A673 (cell line): ENCODE results near the gene MRPS22. TPM values are rescaled to one million over a fixed set of nuclear protein-coding genes. Genes with fewer than 3 reads are reported as not detected.
"Not testable (repeated sequence)": the region's sequence is repeated elsewhere in the genome, so short reads cannot be mapped to it uniquely, and the experiment has no call there.

Experiments
- BruUV-seq: library from RNA; stranded (reverse); fragments of 400-500 nt; replicated peaks from 2 replicates; lab custom pipeline; 2021; lab: Mats Ljungman, UMichigan
- CTCF ChIA-PET: fragments of 300-600 bp; sonication (Branson Sonifier 250); formaldehyde crosslinking; loops from one replicate; lab custom pipeline; 2022; ENCODE audit warnings: antibody characterized with exemption; lab: Charles Lee
- POLR2A ChIA-PET: fragments of 300-600 bp; sonication (Branson Sonifier 250); formaldehyde crosslinking; loops from one replicate; lab custom pipeline; 2022; ENCODE audit warnings: antibody characterized with exemption; ENCODE audit not compliant: low non-redundant PET; lab: Charles Lee
- DNase-seq: peaks from one replicate; pipeline ENCODE4 v3.0.0-alpha.2; 2015; ENCODE audit warnings: low spot score
- H3K27ac ChIP-seq: fragments of 200-600 bp; sonication (generic); 2 replicates; pipeline ENCODE4 v1.5.1; 2016; ENCODE audit warnings: mixed run types, low read depth, mild to moderate bottlenecking, mixed read lengths, antibody characterized with exemption, low read length; ENCODE audit not compliant: poor library complexity, severe bottlenecking
- H3K27me3 ChIP-seq: fragments of 200-600 bp; sonication (generic); replicated peaks from 2 replicates; pipeline ENCODE4 v1.6.1; 2017; ENCODE audit warnings: mixed run types, low read depth, mild to moderate bottlenecking, mixed read lengths, antibody characterized with exemption, low read length; ENCODE audit not compliant: insufficient read depth, poor library complexity
- H3K36me3 ChIP-seq: fragments of 200-600 bp; sonication (generic); 2 replicates; pipeline ENCODE4 v1.6.1; 2016; ENCODE audit warnings: mixed run types, mild to moderate bottlenecking, mixed read lengths, antibody characterized with exemption, low read length; ENCODE audit not compliant: insufficient read depth, poor library complexity, severe bottlenecking
- H3K4me1 ChIP-seq: fragments of 200-600 bp; sonication (generic); 2 replicates; pipeline ENCODE4 v1.6.1; 2017; ENCODE audit warnings: mixed run types, mild to moderate bottlenecking, mixed read lengths, antibody characterized with exemption, low read length; ENCODE audit not compliant: insufficient read depth, poor library complexity, severe bottlenecking
- H3K4me3 ChIP-seq: fragments of 200-600 bp; sonication (generic); 2 replicates; pipeline ENCODE4 v1.5.1; 2016; ENCODE audit warnings: low read depth, mixed run types, mild to moderate bottlenecking, mixed read lengths, low read length; ENCODE audit not compliant: poor library complexity, severe bottlenecking
- H3K9me3 ChIP-seq: fragments of 200-600 bp; sonication (generic); 2 replicates; pipeline ENCODE4 v1.6.1; 2016; ENCODE audit warnings: mixed run types, low read depth, mild to moderate bottlenecking, mixed read lengths, antibody characterized with exemption, low read length; ENCODE audit not compliant: poor library complexity, severe bottlenecking
- CTCF ChIP-seq: fragments of 300-800, 200-600 bp; sonication (generic); conservative IDR thresholded peaks from 2 replicates; pipeline ENCODE4 v1.5.1; 2017; ENCODE audit warnings: low read depth, mild to moderate bottlenecking, antibody characterized with exemption, low read length, moderate library complexity, mixed read lengths
- EZH2 ChIP-seq: fragments of 200-600 bp; sonication (generic); IDR thresholded peaks from 2 replicates; pipeline ENCODE4 v1.6.1; 2017; ENCODE audit warnings: borderline replicate concordance, low read depth, mild to moderate bottlenecking, mixed read lengths, antibody characterized with exemption, low read length; ENCODE audit not compliant: poor library complexity, severe bottlenecking
- intact Hi-C: fragments of 100-400 bp; cut with micrococcal nuclease; formaldehyde crosslinking; loops from one replicate; pipeline ENCODE4 v1.10.0; 2022; ENCODE audit not compliant: unreplicated experiment
- total RNA-seq: library from RNA; stranded (reverse); gene quantifications from 2 replicates; pipeline ENCODE4 v1.2.3, GENCODE V29; 2021

The MRPS22 gene
- total RNA-seq, 1 experiment from 2014 or later: 61.9 TPM

DNA sequence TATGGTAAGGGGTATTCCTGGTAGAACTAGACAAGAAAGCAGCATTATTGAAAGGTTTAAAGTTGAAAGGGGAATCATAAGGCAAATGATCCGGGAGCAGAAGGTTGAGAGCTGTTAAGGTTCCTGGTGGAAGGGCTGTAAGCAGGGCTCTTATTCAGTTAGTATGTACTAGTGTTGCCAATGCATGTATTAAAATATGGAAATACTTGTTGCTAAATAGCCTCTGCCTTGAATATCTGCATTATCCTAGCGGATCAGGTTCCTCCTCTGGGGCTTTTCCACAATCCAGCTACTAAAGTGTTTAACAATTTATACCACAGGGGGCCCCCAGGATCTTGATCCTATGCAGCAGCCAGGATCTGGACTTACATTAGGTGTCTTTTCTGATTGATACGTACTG, 52.9 kb downstream of the MRPS22 start:
- Histone ChIP-seq H3K9me3 (peaks cover 5% of the 10 kb centered on the region), H3K36me3 (no peaks in the 10 kb centered on the region), H3K27me3 (no peaks in the 10 kb centered on the region), H3K4me3 (no peak overlapping the region), H3K4me1 (peaks cover 18% of the 10 kb centered on the region), H3K27ac (no peak overlapping the region)
- CTCF ChIA-PET: no interaction called here
- intact Hi-C loops: no loop called here
- no TSS peak for BruUV-seq
- POLR2A ChIA-PET: interaction anchor here (0.6 kb wide), 1 partner anchor 590 kb away, joined by 3 read pairs; no protein-coding TSS in a partner anchor
- TF ChIP-seq EZH2 (no peak), CTCF (no peak)
- no peak for DNase-seq

DNA sequence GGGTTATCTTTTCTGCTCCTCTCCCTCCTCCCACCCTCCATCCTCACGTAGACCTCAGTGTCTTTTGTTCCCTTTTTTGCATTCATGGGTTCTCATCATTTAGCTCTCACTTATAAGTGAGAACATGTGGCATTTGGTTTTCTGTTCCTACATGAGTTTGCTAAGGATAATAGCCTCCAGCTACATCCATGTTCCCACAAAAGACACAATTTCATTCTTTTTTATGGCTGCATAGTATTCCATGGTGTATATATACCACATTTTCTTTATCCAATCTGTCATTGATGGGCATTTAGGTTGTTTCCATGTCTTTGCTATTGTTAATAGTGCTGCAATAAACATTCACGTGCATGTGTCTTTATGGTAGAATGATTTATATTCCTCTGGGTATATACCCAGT, 57.3 kb downstream of the MRPS22 start:
- H3K4me1 ChIP-seq, H3K36me3 ChIP-seq, CTCF ChIA-PET, intact Hi-C loops, H3K4me3 ChIP-seq, H3K27me3 ChIP-seq, H3K27ac ChIP-seq, POLR2A ChIA-PET, DNase-seq, BruUV-seq: not testable (repeated sequence)
- H3K9me3 ChIP-seq: peaks cover 19% of the 10 kb centered on the region

Other genes with a start within 250 kb of the MRPS22 start
- 138 and 148 TPM in 2 replicates for gene COPB2, start 45.6 kb downstream of the MRPS22 start, total RNA-seq
- gene RBP2, start 132.5 kb downstream of the MRPS22 start, total RNA-seq: not detected in 2 replicates
- 45.4 and 49.9 TPM in 2 replicates for gene RBP1, start 195.7 kb downstream of the MRPS22 start, total RNA-seq